ENCODE results near the gene NEK9.

DNA sequence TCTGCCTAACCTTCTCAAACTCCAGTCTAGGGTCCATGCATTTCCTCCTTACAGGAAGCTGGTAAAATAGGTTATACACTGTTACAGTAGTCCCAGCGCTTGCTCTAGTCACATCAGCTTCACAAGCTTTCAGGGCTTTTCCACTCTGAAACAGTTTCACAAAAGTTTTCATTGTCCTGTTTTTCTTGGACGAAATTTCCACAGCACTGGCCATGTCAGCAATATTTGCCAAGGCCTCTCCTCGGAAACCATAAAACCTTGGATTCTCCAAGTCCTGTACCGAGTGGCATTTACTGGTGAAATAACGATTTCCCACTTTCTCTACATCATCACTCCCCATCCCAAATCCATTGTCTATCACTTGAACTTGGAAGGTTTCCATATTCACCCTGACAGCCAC lies 77.7 kb downstream of the NEK9 start:
- TF ChIP-seq POLR2A (IDR thresholded peaks at IDR 0.05; ENCODE audit: low read length): no peak
- no peak for TF ChIP-seq GATA1 (IDR thresholded peaks at IDR 0.05; ENCODE audit: low read depth, low read length)
